GM18870 (cell line): Measurements from ENCODE around the gene MTIF3.

Experiments
- ATAC-seq: cut with Tn5 transposase; IDR thresholded peaks from one replicate; pipeline ENCODE4 v1.9.1; 2021; ENCODE audit warnings: moderate library complexity; ENCODE audit not compliant: unreplicated experiment

Gene MTIF3

DNA sequence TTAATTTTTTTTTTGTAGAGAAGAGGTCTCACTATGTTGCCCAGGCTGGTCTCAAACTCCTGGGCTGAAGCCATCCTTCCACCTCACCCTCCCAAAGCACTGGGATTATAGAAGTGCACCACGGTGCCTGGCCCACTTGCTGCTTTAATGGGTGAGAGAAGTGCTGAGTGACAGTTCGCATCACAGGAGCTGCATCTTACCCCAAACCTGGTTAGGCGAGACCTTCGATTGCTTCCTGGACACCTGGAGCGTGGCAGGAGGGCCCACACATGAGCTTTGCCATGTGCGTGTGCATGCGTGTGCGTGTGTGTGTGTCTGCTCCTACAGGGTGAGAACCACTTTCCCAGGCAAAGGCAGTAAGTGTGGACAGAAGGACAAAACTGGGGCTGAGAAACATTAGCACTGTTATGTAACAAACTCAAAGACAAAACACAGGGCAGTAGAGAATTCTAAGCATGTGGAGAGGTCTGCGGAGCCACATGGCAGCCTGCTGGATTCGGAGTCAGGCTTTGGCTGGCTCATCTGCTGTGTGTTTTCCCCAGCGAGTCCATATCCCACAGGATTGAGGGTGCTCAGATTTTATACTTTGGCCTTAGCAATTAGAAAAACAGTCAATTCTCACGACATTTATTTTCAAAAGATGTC is 11.7 kb upstream of the MTIF3 start:
- ATAC-seq, result no peak

DNA sequence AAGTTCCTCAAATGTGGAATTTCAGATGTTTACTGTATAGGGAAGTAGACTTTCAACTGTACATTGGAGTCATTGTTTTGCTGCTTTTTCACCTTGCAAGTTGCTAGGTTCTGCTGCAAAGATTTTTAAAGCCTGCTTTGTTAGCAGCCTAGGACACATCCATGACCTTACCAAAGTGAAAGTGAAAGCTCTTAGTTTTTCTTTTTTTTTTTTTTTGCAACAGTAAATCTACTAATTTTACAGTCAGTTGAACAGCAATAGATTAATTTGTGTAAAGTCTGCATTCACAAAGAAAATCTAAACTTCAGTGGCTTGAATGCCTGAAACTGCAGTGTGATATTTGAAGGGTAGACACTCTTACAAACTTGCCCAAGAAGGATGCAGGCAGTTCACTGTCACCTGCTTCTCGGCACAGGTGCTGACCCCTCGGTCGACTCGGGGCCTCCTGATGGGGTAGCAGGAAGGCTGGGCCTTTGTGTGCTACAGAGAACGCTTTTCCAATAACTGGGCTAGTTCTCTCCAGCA is 5.0 kb upstream of the MTIF3 start:
- ATAC-seq, result no peak

DNA sequence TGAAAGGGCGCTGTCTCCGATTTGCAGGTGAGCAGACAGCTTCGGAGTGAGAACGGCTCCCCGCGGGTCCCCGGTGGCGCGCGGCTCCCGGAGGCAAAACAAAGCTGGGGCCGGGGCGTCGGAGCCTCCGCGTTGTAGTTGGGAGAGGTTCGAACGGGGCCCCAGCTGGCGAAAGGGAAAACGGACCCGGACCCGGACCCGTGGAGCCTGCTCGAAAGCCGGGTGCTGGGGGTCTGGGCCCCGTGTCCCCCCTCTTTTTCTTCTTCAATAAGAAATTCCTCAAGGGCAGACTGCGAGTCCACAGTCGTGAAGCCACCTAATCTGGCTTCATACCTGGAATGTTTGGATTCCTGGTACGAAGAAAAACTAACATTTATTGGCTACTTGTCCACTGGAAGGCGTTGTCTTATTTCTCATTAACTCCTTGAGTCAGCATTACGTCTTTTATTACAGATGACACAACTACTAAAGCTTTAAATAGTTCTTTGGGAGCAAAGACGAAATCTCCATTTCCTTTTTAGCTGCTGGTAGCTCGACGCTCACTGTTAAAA is 632 bp upstream of the MTIF3 start:
- no peak for ATAC-seq

DNA sequence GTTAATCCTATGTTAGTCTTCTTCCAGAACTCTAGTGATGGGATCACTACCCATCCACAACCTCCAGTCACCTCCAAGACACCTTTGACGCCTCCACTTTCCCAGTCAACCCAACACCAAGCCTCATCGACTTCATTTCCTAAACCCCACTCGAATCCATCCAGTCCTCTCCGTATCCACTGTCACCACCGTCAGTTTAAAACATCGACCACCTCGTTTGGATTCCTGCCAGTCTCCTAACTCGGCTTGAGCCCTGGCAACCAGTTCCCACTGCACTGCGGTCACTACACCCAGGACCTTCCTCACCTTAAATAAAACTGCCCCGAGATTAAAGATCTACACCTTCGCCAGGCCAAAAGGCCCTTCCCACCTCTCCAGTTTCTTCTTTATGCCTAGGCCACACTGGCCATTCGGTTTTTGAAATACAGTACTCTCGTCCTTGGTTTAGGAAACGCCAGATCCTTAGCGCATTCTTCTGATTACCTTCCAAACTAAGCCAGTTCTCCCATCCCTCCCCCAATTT is 1.2 kb downstream of the MTIF3 start:
- no peak for ATAC-seq

DNA sequence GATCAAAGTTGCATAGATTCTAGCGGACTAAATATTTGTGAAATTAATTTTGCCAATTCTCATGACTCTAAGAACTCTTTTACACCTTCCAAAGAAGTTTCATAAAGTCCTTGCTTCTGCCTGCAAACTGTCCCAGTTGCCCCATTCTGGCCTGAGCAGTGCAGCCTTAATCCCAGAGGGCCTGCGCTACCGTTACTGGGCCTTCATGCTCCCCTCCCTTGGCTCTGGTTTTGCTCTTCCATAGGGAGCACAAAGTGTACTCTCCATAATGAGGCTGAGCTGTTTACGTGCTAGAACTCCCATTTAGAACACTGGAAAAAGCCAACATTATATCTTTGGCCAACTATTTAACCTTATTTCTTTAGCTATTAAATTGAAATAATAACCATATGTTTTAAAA is 2.1 kb downstream of the MTIF3 start:
- no peak for ATAC-seq

DNA sequence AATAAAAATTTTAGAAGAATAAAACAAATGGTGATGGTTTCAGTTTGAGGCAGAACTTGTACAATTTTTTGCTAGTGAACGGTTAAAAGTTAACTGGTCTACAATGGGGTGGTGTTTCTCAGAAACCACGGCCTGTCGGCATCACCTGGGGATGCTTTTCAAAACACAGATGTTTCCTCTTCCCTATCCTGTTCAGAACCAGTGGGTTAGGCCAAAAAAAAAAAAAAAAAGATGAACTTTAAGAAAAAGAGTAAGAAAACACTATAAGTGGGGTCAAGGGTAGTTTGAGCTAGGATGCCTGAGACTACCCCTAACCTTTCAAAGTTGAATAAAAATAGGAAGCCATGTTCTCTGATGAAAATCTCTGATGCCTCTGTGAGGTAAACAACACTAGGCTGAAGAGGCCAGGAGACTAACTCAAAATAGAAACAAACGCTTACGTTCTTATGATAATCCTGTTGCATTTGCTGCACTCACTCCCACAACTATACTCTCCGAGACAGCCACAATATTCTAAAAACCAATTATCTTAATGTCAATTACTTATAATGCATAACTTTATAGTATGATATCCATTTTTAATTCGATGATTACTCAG is 3.3 kb downstream of the MTIF3 start:
- ATAC-seq, result no peak

DNA sequence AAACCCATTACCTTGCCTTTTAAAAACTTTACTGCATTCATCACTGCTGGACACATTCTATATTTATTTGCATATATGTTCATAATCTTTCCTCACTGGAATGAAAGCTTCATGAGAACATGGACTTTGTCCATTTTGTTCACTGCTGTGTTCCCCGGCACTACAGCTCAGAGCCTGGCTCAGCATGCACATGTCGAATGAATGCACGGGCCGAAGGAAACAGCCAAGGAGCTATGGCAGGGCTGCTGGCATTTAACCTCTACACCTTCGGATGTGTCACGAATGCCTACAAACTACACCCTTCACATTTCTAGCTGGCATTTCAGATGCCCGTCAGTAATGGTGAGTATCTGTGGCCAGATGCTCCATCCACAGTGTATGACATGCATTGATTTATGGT is 7.6 kb downstream of the MTIF3 start:
- ATAC-seq, result no peak

DNA sequence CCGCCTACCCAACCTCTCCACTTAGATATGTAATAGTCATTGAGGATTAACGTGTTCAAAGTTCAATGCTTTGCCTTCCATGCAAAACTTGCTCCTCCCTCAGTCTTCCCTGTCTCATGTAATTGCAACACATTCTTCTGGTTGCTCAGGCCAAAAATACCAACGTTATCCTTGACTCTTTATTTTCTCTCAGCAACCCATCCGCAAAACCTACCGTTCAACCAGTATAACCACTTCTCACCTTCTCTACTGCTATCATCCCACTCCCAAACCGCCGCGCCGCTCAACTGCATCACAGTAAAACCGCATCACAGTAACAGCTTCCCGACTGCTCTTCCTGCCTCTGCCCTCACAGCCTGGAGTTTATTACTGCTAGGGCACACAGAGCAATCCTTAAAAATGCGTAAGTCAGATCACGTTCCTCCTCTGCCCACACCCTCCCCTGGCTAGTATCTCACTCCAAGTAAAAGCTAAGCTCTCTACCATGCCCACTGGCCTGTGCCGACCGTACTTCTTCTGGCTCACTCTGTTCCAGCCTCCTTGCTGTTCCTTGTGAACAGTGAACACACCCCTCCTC is 8.2 kb downstream of the MTIF3 start:
- no peak for ATAC-seq

DNA sequence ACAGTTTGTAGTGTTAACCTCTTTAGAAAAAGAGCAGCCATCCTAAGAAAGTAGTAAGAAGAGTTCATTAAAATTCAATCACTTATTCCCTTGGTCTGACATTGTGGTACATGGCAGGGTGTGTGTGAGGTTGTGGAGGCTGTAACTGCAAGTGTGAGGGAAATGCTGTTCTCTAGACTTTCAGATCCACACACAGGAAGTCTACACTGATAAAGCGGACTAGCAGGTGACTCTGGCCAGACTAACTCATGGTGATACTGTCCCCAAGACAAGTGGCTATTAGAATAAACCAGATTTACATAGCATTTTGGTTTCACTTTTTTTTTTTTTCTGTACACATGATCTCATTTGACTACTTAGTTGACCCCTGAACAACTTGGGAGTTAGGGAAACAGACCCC is 10.0 kb downstream of the MTIF3 start:
- no peak for ATAC-seq

DNA sequence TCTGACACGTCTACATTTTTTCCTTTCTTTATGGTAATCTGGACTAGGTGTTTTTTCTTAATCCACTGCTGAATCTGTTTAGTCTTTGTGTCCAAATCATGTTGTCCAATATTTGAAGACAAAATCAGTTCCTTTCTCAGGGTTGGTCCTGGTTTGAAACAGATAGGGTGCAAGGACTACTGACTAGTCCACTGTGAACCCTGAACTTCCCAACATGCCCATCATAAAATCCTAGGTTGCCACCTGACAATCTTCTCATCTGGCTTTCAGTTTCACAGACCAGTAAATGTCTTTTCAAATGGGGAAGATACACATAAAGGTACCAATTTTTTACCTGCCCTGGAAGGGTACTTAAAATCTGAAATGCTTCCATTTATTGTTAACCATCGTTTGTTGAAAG is 13.2 kb downstream of the MTIF3 start:
- no peak for ATAC-seq

DNA sequence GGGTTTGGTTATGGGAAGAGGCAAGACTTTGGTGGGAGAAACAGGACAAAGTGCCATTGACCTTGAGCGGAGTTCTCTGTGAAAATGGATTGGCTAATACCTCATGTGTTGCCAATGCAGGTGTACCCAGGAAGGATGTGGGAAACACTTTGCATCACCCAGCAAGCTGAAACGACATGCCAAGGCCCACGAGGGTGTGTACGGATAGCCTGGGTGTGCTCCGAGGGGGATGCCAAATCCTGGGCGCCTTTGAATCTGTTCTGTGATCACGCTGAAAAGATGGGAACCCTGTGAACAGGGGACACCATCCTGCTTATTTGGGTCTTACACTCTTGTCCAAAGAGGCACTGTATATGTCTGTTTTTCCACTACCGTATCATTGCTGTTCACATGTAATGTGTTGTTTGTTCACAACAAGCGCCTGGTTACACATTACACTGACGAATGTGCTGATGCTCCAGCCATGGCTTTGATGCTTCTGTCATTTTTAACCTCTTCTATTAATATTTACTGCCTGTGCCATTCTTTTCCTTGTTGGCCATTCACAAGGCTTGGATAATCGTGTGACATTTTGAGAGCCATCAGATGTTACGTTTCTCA is 17.7 kb downstream of the MTIF3 start:
- ATAC-seq, result no peak

DNA sequence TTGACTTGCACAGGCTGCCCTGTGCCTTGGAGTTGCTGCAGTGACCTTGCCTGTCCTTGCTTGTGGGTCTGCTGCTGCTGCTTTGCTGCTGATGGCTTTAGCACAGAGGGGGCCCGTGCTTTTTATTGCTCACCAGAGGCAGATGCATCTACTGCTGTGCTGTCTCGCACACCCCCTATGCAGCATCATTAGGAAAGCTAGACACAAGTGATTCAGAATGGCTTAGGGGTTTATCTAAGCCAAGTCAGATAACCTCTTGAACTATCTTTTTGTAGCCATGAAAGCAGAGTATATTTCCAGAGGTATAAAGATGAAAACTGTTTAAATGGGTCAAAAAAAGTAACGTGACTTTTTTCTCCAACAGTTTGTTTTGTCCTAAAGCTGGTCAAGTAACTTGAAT is 18.2 kb downstream of the MTIF3 start:
- ATAC-seq, result no peak

DNA sequence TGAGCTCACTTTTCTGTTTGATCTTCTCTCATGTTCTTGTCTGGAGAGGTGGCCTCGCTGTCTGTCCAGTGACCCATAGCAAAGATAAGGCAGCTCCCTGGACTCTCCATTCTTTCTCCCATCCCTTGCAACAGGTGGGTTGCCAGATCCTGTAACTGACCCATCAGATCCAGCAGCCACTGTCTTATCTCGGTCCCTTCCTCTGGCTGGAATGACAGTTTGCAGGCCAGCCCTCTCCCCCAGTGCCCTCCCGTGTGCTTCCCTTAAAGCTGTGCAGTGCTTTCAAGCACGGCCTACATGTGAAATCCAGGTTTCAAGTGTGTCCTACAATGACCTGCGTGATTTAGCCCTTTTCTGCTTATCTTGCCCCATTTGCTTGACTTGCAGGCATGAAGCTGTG is 22.2 kb downstream of the MTIF3 start:
- no peak for ATAC-seq

DNA sequence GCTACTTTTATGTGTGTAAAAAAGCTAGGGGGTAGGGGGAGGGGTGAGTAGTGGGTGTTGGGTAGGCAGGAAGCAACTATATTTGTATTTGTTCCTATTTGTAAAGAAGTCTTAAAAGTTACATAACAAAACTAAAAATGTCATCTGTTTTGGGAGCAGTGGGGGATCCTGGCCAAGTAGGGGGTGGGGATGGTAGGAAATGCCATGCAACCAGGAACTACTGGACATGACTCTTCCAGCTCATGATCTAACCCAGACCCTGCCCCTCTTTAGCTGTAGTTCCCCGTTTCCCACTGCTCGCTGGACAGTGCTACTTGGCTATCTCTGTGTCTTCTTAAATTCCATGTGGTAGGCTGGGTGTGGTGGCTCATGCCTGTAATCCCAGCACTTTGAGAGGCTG is 22.7 kb downstream of the MTIF3 start:
- no peak for ATAC-seq

DNA sequence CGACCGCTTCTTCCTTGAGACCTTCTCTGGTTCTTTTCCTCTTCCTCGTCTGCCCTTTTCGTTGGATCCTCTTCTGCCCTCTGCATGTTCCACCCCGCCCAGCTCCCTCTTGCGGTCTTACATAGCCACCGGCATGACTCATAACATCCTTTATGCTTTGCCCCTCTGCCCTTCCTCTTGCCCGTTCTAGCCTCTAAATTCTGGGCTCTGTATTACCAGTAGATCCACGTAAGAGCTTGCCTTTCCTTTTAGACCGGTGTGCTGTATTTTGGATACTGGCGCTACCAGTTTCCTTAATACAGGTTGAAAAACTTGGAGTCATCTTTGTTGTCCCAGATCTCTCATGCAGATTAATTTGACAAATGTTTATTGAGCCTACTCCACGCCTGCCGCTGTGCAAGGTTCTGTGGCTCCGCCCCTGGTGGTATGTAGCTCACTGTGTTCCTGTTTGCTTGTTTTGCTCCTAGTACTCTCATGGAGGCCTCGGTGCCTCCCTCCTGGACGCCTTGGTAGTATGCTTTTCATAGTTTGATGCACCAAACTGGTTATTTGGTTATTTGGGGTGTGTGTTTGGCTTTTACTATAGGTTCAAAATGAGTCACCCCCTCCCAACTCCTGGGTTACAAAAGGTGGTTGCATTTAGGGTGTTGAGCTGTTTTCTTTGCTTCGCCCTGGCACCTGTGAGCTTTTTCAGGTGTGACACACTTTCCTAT is 24.3 kb downstream of the MTIF3 start:
- peak; percentile 81 for ATAC-seq

DNA sequence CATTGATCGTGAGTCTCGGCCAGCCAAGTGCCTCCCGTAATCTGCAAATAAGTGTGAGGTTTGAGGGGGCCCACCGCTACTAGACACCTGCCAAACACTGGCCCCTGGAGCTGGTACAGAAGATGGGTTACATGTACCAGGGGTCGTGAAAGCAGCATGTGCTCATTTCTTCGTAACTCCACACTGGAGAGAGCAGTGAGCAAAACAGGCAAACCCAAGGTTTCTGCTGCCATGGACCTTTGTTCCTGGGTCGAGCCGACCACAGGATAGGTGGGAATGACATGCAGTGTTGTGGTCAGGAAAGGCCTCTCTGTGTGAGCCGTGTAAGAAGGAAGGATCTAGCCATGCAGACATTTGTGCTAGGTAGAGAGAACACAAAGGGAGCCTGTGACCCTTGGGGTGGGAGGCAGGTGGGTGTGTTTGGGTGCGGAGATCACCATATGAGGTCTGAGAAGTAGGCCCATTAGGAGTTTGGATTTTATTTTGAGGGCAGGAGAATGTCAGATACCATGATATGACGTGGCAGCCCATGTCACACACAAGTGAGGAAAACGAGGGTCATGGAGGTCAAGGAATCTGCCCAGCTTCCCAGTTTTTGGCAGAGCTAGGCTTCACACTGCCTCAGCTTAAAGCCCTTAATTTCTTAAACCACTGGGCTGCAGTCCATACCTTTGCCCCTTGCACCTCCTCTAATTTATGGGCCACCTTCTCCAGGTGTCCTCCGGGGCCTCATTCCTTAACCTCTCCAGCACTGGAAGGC is 25.0 kb downstream of the MTIF3 start:
- ATAC-seq, result peak; percentile 11

DNA sequence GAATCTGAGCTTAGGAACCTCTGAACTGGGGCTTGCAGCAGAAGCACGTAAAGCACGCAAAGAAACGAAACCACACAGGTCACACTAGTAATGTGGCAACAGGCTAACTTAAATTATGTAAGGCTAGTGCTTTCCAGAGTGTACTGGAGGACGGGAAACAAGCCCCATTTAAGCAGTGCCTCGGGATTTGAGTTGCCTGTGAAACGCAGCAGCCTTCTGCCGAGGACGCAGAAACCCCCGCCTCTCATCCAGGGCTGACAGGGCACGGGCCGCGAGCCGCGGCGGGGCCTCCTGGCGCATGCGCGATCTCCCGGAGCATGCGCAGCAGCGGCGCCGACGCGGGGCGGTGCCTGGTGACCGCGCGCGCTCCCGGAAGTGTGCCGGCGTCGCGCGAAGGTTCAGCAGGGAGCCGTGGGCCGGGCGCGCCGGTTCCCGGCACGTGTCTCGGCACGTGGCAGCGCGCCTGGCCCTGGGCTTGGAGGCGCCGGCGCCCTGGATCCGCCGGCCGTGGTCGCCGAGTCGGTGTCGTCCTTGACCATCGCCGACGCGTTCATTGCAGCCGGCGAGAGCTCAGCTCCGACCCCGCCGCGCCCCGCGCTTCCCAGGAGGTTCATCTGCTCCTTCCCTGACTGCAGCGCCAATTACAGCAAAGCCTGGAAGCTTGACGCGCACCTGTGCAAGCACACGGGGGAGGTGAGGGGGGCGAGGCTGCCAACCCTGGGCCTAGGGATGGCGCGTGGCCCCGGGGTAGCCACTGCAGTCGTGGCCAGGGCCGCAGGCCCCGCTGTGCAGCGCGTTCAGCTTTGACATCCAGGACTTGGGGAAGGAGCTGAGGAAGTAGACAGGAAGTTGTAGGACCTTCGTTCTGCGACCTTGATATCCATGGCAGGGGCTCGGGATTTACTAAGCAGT is 25.9 kb downstream of the MTIF3 start, which contains the start of gene GTF3A:
GTF3A (plus strand) TSS at position 374 of the 912 bp plus-strand sequence.
- no peak for ATAC-seq

DNA sequence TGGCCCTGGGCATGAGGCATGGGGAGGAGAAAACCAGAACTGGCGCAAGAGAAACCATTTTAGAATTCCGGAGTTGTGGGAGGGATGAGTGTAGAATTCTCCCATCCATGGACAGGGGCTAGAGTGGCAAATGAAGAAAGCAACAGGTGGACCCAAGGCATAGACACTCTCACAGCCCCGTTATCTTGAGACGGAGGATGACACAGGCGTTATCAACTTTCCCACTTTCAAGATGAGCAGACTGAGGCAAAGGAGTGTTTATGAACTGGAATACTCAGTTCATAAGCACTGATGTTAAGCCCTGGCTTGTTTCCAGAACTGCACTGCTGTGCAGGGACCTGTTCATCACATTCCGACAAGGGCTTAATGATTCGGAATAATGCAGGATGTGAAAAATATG is 27.0 kb downstream of the MTIF3 start:
- no peak for ATAC-seq
